ENCODE data around the gene MUC5B. TPM values are rescaled to one million over a fixed set of nuclear protein-coding genes. Genes with fewer than 3 reads are reported as not detected.

MUC5B gene
- total and polyA plus RNA-seq, 4 donors = 0.17 to 0.95 (median 0.50) TPM; not detected in 1

DNA sequence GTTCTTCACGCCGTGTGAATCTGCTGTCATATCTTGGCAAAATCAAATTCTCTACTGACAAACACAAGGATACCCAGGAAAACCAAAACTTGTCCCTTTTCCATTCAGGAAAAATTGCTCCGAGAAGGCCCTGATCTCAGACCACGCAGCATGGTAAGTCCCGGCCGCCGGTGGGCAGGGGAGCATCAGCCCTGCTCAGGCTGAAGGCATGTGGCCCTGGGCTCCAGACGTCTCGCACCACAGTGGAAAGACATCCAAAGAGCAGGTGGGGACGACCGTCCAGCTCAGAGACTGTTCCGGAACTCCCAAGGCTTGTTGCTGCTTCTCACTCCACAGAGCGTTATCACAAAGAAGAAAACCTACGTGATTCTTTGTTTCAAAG is 56.8 kb downstream of the MUC5B start:
- 95% methylated on average over 14 of the region's 14 CpGs for WGBS
- H3K36me3 ChIP-seq (ENCODE audit: control insufficient read depth in 4 of 4, insufficient read depth in 3 of 4, low read depth in 1 of 4, low read length in 3 of 4) = peaks cover 30 to 84% (median 35%) of the 10 kb centered on the region in 4 donors

More for the DNA sequence above, 56.8 kb downstream of the MUC5B start:
- no peak overlapping the region for H3K27ac ChIP-seq (ENCODE audit: low read depth in 1 of 2, low read length in 2 of 2)
- no peak overlapping the region for H3K4me3 ChIP-seq (ENCODE audit: low read depth in 1 of 3, low read length in 3 of 3)
- no peak for DNase-seq (ENCODE audit: low spot score)
- H3K9ac ChIP-seq (ENCODE audit: low read depth in 1 of 2, low read length in 2 of 2) = no peak overlapping the region
- TF ChIP-seq EGR1 (IDR thresholded peaks at IDR 0.05; ENCODE audit: low read depth in 2 of 2) (no peak), HNF4A (conservative IDR thresholded peaks at IDR 0.05) (no peak), SP1 (IDR thresholded peaks at IDR 0.05) (no peak), JUND (IDR thresholded peaks at IDR 0.05) (no peak), FOXA1 (IDR thresholded peaks at IDR 0.05) (no peak), TAF1 (conservative IDR thresholded peaks at IDR 0.05) (no peak), NR2F2 (IDR thresholded peaks at IDR 0.05) (no peak), FOXA2 (IDR thresholded peaks at IDR 0.05) (no peak), RXRA (IDR thresholded peaks at IDR 0.05) (no peak), HNF4G (IDR thresholded peaks at IDR 0.05) (no peak), GABPA (IDR thresholded peaks at IDR 0.05 in 1 of 2, conservative IDR thresholded peaks at IDR 0.05 in 1 of 2) (no peak), RAD21 (IDR thresholded peaks at IDR 0.05) (no peak)
- TF ChIP-seq, protein P1, sequence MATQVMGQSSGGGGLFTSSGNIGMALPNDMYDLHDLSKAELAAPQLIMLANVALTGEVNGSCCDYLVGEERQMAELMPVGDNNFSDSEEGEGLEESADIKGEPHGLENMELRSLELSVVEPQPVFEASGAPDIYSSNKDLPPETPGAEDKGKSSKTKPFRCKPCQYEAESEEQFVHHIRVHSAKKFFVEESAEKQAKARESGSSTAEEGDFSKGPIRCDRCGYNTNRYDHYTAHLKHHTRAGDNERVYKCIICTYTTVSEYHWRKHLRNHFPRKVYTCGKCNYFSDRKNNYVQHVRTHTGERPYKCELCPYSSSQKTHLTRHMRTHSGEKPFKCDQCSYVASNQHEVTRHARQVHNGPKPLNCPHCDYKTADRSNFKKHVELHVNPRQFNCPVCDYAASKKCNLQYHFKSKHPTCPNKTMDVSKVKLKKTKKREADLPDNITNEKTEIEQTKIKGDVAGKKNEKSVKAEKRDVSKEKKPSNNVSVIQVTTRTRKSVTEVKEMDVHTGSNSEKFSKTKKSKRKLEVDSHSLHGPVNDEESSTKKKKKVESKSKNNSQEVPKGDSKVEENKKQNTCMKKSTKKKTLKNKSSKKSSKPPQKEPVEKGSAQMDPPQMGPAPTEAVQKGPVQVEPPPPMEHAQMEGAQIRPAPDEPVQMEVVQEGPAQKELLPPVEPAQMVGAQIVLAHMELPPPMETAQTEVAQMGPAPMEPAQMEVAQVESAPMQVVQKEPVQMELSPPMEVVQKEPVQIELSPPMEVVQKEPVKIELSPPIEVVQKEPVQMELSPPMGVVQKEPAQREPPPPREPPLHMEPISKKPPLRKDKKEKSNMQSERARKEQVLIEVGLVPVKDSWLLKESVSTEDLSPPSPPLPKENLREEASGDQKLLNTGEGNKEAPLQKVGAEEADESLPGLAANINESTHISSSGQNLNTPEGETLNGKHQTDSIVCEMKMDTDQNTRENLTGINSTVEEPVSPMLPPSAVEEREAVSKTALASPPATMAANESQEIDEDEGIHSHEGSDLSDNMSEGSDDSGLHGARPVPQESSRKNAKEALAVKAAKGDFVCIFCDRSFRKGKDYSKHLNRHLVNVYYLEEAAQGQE (IDR thresholded peaks at IDR 0.05) = no peak
- TF ChIP-seq, protein P2, sequence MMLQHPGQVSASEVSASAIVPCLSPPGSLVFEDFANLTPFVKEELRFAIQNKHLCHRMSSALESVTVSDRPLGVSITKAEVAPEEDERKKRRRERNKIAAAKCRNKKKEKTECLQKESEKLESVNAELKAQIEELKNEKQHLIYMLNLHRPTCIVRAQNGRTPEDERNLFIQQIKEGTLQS (IDR thresholded peaks at IDR 0.05) = no peak
- TF ChIP-seq, protein P3, sequence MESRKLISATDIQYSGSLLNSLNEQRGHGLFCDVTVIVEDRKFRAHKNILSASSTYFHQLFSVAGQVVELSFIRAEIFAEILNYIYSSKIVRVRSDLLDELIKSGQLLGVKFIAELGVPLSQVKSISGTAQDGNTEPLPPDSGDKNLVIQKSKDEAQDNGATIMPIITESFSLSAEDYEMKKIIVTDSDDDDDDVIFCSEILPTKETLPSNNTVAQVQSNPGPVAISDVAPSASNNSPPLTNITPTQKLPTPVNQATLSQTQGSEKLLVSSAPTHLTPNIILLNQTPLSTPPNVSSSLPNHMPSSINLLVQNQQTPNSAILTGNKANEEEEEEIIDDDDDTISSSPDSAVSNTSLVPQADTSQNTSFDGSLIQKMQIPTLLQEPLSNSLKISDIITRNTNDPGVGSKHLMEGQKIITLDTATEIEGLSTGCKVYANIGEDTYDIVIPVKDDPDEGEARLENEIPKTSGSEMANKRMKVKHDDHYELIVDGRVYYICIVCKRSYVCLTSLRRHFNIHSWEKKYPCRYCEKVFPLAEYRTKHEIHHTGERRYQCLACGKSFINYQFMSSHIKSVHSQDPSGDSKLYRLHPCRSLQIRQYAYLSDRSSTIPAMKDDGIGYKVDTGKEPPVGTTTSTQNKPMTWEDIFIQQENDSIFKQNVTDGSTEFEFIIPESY (IDR thresholded peaks at IDR 0.05) = no peak
- TF ChIP-seq, protein P4, sequence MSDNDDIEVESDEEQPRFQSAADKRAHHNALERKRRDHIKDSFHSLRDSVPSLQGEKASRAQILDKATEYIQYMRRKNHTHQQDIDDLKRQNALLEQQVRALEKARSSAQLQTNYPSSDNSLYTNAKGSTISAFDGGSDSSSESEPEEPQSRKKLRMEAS (IDR thresholded peaks at IDR 0.05) = no peak
- TF ChIP-seq, protein P5, sequence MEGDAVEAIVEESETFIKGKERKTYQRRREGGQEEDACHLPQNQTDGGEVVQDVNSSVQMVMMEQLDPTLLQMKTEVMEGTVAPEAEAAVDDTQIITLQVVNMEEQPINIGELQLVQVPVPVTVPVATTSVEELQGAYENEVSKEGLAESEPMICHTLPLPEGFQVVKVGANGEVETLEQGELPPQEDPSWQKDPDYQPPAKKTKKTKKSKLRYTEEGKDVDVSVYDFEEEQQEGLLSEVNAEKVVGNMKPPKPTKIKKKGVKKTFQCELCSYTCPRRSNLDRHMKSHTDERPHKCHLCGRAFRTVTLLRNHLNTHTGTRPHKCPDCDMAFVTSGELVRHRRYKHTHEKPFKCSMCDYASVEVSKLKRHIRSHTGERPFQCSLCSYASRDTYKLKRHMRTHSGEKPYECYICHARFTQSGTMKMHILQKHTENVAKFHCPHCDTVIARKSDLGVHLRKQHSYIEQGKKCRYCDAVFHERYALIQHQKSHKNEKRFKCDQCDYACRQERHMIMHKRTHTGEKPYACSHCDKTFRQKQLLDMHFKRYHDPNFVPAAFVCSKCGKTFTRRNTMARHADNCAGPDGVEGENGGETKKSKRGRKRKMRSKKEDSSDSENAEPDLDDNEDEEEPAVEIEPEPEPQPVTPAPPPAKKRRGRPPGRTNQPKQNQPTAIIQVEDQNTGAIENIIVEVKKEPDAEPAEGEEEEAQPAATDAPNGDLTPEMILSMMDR (IDR thresholded peaks at IDR 0.05; ENCODE audit: low read depth, low read length, missing input control) = no peak
- no peaks in the 10 kb centered on the region for H3K9me3 ChIP-seq (ENCODE audit: control insufficient read depth in 4 of 4, low read length in 3 of 4)
- H3K4me1 ChIP-seq (ENCODE audit: control insufficient read depth in 4 of 4, insufficient read depth in 4 of 4, low read length in 3 of 4) = peaks cover 0 to 3% (median 0%) of the 10 kb centered on the region in 4 donors
- no peaks in the 10 kb centered on the region for H3K27me3 ChIP-seq (ENCODE audit: control insufficient read depth in 4 of 4, insufficient read depth in 4 of 4, low read length in 3 of 4)

All from liver (tissue), 9 donors.